ENCODE results near the gene KCNJ6. TPM values are rescaled to one million over a fixed set of nuclear protein-coding genes. Genes with fewer than 3 reads are reported as not detected.

The KCNJ6 gene
- total RNA-seq, 1 donor from 2014 or later: not detected

DNA sequence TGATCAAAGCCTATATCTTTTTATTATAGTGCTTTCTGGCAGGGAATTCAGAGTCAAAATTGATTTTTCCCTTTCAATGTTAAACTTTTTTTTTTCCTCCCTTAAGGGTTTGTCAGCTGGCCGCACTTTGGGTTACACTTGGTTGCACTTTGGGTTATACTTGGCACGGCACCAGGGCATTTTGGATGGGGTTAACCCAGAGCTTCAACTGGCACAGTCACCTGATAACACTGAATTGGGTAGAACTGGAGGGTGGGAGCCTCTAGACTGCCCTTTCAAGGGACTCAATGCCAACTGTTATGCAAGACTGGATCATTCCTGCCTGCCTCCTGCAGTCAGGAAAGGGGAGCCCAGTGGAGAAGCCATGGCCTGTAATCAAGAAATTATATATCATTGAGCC lies 211.5 kb downstream of the KCNJ6 start:
- TF ChIP-seq POLR2A (IDR thresholded peaks at IDR 0.05): no peak
- H3K9me3 ChIP-seq: no peaks in the 10 kb centered on the region
- no peaks in the 10 kb centered on the region for H3K27me3 ChIP-seq
- no peak for DNase-seq (ENCODE audit: extremely low spot score in 2 of 2)
- H3K27ac ChIP-seq: no peak overlapping the region
- H3K4me3 ChIP-seq: no peak overlapping the region
- H3K36me3 ChIP-seq: no peaks in the 10 kb centered on the region
- intact Hi-C loops (cut with DNase I): no loop called here
- H3K4me1 ChIP-seq: no peaks in the 10 kb centered on the region

DNA sequence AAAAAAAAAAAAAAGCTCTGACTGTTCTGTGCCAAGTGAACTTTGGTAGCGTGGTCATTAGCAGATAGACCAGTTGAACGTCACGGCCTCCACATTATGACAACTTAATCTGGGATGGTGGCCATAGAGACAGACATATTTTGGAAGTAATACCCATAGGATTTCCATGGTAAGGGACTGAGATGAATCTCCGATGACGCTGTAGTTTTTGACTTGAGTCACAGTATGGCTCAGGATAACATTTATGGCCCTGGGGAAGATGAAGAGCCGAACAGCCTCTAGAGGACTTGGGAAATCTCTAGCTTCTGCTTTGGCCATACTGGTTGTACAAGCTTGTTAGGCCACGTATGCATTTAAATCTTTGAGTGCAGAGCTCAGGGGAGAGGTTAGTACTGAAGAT lies 214.0 kb downstream of the KCNJ6 start:
- TF ChIP-seq, protein P1, sequence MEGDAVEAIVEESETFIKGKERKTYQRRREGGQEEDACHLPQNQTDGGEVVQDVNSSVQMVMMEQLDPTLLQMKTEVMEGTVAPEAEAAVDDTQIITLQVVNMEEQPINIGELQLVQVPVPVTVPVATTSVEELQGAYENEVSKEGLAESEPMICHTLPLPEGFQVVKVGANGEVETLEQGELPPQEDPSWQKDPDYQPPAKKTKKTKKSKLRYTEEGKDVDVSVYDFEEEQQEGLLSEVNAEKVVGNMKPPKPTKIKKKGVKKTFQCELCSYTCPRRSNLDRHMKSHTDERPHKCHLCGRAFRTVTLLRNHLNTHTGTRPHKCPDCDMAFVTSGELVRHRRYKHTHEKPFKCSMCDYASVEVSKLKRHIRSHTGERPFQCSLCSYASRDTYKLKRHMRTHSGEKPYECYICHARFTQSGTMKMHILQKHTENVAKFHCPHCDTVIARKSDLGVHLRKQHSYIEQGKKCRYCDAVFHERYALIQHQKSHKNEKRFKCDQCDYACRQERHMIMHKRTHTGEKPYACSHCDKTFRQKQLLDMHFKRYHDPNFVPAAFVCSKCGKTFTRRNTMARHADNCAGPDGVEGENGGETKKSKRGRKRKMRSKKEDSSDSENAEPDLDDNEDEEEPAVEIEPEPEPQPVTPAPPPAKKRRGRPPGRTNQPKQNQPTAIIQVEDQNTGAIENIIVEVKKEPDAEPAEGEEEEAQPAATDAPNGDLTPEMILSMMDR (IDR thresholded peaks at IDR 0.05): no peak
- TF ChIP-seq POLR2AphosphoS5 (IDR thresholded peaks at IDR 0.05; ENCODE audit: insufficient read depth in 1 of 2, low read depth in 1 of 2) (no peak), POLR2A (IDR thresholded peaks at IDR 0.05) (no peak)
- Histone ChIP-seq H3K27ac (no peak overlapping the region), H3K9me3 (no peaks in the 10 kb centered on the region), H3K36me3 (no peaks in the 10 kb centered on the region), H3K4me3 (no peak overlapping the region), H3K4me1 (no peaks in the 10 kb centered on the region), H3K27me3 (no peaks in the 10 kb centered on the region)
- no peak for DNase-seq (ENCODE audit: extremely low spot score in 2 of 2)
- intact Hi-C loops (cut with DNase I): no loop called here

DNA sequence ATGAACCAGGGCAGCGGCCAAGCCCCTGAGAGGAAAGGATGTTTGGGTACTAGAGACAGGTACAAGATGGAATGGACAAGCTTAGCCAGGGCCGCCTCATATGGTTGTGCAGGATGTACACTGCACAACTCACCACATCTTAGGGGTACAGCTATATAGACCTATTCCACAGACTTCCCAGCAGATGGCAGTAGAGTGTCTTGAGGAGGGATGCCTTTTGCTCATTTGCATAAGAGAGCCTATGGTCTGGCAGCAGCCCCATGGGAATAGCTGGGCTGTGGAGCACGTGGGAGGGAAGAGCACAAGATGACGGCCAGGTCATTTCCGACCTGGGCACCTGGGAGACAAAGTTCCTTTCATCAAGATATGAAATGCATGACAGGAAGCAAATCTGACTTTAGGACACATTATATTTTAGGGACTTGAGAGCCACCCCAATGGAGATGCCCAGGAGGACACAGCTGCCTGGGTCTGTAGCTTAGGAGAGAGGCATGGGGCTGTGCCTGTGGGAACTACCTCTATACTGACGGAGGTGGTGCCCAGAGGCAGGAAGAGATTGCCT lies 215.5 kb downstream of the KCNJ6 start:
- Histone ChIP-seq H3K36me3 (no peaks in the 10 kb centered on the region), H3K27ac (no peak overlapping the region), H3K27me3 (no peaks in the 10 kb centered on the region), H3K4me1 (no peaks in the 10 kb centered on the region), H3K4me3 (no peak overlapping the region), H3K9me3 (no peaks in the 10 kb centered on the region)
- no peak for TF ChIP-seq POLR2AphosphoS5 (IDR thresholded peaks at IDR 0.05; ENCODE audit: insufficient read depth in 1 of 2, low read depth in 1 of 2)
- TF ChIP-seq, protein P1 (IDR thresholded peaks at IDR 0.05): no peak
- TF ChIP-seq POLR2A (IDR thresholded peaks at IDR 0.05): no peak
- no peak for DNase-seq (ENCODE audit: extremely low spot score in 2 of 2)
- intact Hi-C loops (cut with DNase I): no loop called here

DNA sequence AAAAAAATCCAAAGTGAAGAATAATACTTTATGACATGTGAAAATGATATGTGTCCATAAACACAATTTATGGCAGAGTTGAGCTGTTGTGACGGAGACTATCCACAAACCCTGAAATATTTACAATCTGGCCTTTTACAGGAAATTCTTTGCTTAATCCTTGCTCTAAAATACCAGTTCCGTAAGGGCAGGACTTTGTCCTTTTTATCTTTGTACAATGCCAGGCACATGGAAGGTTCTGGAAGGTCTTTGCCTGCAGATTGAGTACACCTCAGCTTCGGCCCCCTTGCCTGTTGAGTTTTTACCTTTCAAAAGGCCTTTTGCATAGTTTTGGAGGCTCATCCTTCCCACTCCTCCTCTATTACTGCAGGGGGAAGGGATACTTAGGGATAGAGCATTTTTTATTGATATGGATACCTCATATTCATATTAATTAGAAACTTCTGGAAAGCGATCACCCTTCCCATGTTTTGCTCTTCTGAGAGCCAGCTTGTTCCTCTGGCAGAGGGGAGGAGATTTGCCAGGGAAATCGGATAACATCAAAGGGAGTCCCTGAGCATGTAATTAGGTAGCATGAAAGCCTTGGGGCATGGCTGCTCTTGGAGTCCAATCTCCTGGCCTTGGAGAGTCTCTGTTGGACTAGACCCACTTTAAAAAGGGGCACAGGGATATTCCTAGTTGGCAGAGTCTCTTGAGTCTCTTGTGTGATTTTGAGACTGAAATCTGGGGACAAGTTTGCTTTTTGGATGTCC lies 217.1 kb downstream of the KCNJ6 start:
- no peaks in the 10 kb centered on the region for H3K4me1 ChIP-seq
- no peak overlapping the region for H3K4me3 ChIP-seq
- H3K27me3 ChIP-seq: no peaks in the 10 kb centered on the region
- no peak for TF ChIP-seq POLR2AphosphoS5 (IDR thresholded peaks at IDR 0.05; ENCODE audit: insufficient read depth in 1 of 2, low read depth in 1 of 2)
- TF ChIP-seq POLR2A (IDR thresholded peaks at IDR 0.05): no peak
- TF ChIP-seq, protein P1 (IDR thresholded peaks at IDR 0.05): no peak
- H3K27ac ChIP-seq: no peak overlapping the region
- intact Hi-C loops (cut with DNase I): no loop called here
- H3K36me3 ChIP-seq: no peaks in the 10 kb centered on the region
- DNase-seq (ENCODE audit: extremely low spot score in 2 of 2): no peak
- no peaks in the 10 kb centered on the region for H3K9me3 ChIP-seq

DNA sequence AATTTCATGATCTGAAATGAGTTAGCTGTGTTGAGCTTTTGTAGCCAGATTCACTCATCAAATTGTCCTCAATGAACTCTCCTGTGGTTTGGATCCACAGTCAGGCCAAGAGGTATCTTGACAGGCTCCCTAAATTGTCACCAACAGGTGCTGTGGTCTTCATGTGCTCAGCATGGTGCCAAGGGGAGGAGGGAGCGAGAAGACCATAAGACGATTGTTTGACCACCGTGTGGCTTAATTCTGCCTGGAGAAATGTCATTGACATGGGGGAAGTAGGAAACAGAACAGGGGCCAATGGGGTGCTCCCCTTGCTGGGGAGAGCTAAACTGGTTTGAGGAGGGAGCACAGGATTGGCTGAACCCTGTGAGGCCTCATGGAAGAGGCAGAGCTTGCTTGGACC lies 219.3 kb downstream of the KCNJ6 start:
- H3K27ac ChIP-seq: no peak overlapping the region
- H3K9me3 ChIP-seq: no peaks in the 10 kb centered on the region
- DNase-seq (ENCODE audit: extremely low spot score in 2 of 2): no peak
- no peak overlapping the region for H3K4me3 ChIP-seq
- no peaks in the 10 kb centered on the region for H3K27me3 ChIP-seq
- TF ChIP-seq POLR2A (IDR thresholded peaks at IDR 0.05): no peak
- TF ChIP-seq POLR2AphosphoS5 (IDR thresholded peaks at IDR 0.05; ENCODE audit: insufficient read depth in 1 of 2, low read depth in 1 of 2): no peak
- TF ChIP-seq, protein P1 (IDR thresholded peaks at IDR 0.05): no peak
- intact Hi-C loops (cut with DNase I): no loop called here
- no peaks in the 10 kb centered on the region for H3K4me1 ChIP-seq
- H3K36me3 ChIP-seq: no peaks in the 10 kb centered on the region
